K562 (cell line): ENCODE data around the gene PTRHD1. TPM values are rescaled to one million over a fixed set of nuclear protein-coding genes. Genes with fewer than 3 reads are reported as not detected.
A peak's percentile ranks its signal among the peaks of the same experiment; 100 is the strongest.

Experiments
- COPS2 ChIP-seq: fragments of 450-650 bp; conservative IDR thresholded peaks from 2 replicates; pipeline ENCODE4 v1.6.1; 2016; ENCODE audit warnings: mild to moderate bottlenecking, moderate library complexity
- E2F1 ChIP-seq: sonication (generic); formaldehyde crosslinking; IDR thresholded peaks from 2 replicates; pipeline ENCODE4 v1.8.1; 2023; ENCODE audit warnings: mild to moderate bottlenecking, missing genetic modification reagents, moderate library complexity
- ELK3 ChIP-seq: fragments of 450-650 bp; formaldehyde crosslinking; IDR thresholded peaks from 2 replicates; pipeline ENCODE4 v1.4.0; 2020; ENCODE audit warnings: mild to moderate bottlenecking
- HMGN3 ChIP-seq: IDR thresholded peaks from 2 replicates; pipeline ENCODE4 v1.6.1; 2011; ENCODE audit warnings: borderline replicate concordance, low read depth, mild to moderate bottlenecking, mixed read lengths, low read length; ENCODE audit not compliant: insufficient read length; ENCODE audit errors: extremely low read depth
- LARP7 ChIP-seq: fragments of 450-650 bp; IDR thresholded peaks from 2 replicates; pipeline ENCODE4 v1.6.1; 2016
- NKRF ChIP-seq: fragments of 450-650 bp; IDR thresholded peaks from 2 replicates; pipeline ENCODE4 v1.6.1; 2016; ENCODE audit warnings: borderline replicate concordance
- POU5F1 ChIP-seq: fragments of 150-350 bp; IDR thresholded peaks from 2 replicates; pipeline ENCODE4 v1.6.1; 2014; ENCODE audit warnings: borderline replicate concordance, low read length, low read depth, mild to moderate bottlenecking; ENCODE audit not compliant: partially characterized antibody
- SRSF7 ChIP-seq: fragments of 200-400 bp; formaldehyde crosslinking; optimal IDR thresholded peaks from 2 replicates; pipeline ENCODE3; 2017; ENCODE audit warnings: mild to moderate bottlenecking, low read depth, low read length
- XRCC4 ChIP-seq: IDR thresholded peaks from one replicate; pipeline ENCODE4 v1.6.1; 2011; ENCODE audit not compliant: insufficient read depth, insufficient read length; ENCODE audit errors: extremely low read depth
- ZNF175 ChIP-seq: fragments of 200-800 bp; sonication (Bioruptor generic); IDR thresholded peaks from 2 replicates; pipeline ENCODE4 v1.6.1; 2016; ENCODE audit warnings: low read depth, mild to moderate bottlenecking, missing genetic modification characterization, missing compliant biosample characterization
- ZNF436 ChIP-seq: fragments of 250-450, 450-650 bp; sonication (Bioruptor Pico); formaldehyde crosslinking; IDR thresholded peaks from 2 replicates; pipeline ENCODE4 v1.7.0; 2020; ENCODE audit warnings: mild to moderate bottlenecking
- polyA plus RNA-seq, 8 experiments: library from polyadenylated mRNA; depleted of rRNA in 4 of 8; stranded (reverse) in 5 of 8; unstranded in 3 of 8; fragments of >200 nt; fragmentation: Nextera tagmentation in 2 of 8; fragmentation: Illumina TruSeq in 1 of 8; extraction: Ambion mirVana in 2 of 8; extraction: Trizol in 1 of 8; gene quantifications; 2 replicates each; pipeline versions ENCODE4 v1.2.1 to v1.2.3, GENCODE V29; 2011 to 2014; ENCODE audit warnings: inconsistent platforms in 1 of 8, missing spikeins in 1 of 8
- total RNA-seq, 7 experiments: library from RNA; depleted of rRNA in 6 of 7; stranded (reverse); fragments of >200 nt in 6 of 7; fragmentation: Illumina TruSeq in 2 of 7; extraction: Trizol in 2 of 7; gene quantifications; 2 replicates each; pipeline versions ENCODE4 v1.2.1 to v1.2.3, GENCODE V29; 2011 to 2021; ENCODE audit warnings: low replicate concordance in 1 of 7
- TF ChIP-seq, protein P1 (sequence below): fragments of 250-450 bp; sonication (Bioruptor Pico); IDR thresholded peaks from 2 replicates; pipeline ENCODE4 v1.8.0; 2022; ENCODE audit warnings: inconsistent platforms
- TF ChIP-seq, protein P2 (sequence below): fragments of 250-450 bp; sonication (Bioruptor Pico); IDR thresholded peaks from 2 replicates; pipeline ENCODE4 v1.4.0; 2020; ENCODE audit warnings: borderline replicate concordance
- TF ChIP-seq, protein P3 (sequence below), 2 experiments: IDR thresholded peaks in 1 of 2; conservative IDR thresholded peaks in 1 of 2; 2 replicates each; pipeline ENCODE4 v1.6.1; 2016; ENCODE audit warnings: low read depth in 2 of 2, mild to moderate bottlenecking in 1 of 2, missing compliant biosample characterization in 1 of 2, missing genetic modification characterization in 1 of 2, moderate library complexity in 1 of 2

Gene PTRHD1
- total and polyA plus RNA-seq, 9 of the 15 experiments (the other 6 are each of a cell fraction or from before 2014, with no cell fraction given) = 15.8 to 83.2 (median 46.6) TPM

- no peak for TF ChIP-seq POU5F1
- TF ChIP-seq, protein P1, sequence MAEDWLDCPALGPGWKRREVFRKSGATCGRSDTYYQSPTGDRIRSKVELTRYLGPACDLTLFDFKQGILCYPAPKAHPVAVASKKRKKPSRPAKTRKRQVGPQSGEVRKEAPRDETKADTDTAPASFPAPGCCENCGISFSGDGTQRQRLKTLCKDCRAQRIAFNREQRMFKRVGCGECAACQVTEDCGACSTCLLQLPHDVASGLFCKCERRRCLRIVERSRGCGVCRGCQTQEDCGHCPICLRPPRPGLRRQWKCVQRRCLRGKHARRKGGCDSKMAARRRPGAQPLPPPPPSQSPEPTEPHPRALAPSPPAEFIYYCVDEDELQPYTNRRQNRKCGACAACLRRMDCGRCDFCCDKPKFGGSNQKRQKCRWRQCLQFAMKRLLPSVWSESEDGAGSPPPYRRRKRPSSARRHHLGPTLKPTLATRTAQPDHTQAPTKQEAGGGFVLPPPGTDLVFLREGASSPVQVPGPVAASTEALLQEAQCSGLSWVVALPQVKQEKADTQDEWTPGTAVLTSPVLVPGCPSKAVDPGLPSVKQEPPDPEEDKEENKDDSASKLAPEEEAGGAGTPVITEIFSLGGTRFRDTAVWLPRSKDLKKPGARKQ = no peak
- TF ChIP-seq ZNF436 (CRISPR knock-in tag) = no peak
- TF ChIP-seq HMGN3 = peak; percentile 89
- no peak for TF ChIP-seq SRSF7
- TF ChIP-seq, protein P2, sequence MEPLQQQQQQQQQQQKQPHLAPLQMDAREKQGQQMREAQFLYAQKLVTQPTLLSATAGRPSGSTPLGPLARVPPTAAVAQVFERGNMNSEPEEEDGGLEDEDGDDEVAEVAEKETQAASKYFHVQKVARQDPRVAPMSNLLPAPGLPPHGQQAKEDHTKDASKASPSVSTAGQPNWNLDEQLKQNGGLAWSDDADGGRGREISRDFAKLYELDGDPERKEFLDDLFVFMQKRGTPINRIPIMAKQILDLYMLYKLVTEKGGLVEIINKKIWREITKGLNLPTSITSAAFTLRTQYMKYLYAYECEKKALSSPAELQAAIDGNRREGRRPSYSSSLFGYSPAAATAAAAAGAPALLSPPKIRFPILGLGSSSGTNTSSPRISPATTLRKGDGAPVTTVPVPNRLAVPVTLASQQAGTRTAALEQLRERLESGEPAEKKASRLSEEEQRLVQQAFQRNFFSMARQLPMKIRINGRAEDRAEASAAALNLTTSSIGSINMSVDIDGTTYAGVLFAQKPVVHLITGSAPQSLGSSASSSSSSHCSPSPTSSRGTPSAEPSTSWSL (CRISPR knock-in tag) = no peak
- no peak for TF ChIP-seq ELK3 (CRISPR knock-in tag)
- TF ChIP-seq LARP7 = no peak
- no peak for TF ChIP-seq ZNF175 (CRISPR knock-in tag)
- TF ChIP-seq, protein P3, sequence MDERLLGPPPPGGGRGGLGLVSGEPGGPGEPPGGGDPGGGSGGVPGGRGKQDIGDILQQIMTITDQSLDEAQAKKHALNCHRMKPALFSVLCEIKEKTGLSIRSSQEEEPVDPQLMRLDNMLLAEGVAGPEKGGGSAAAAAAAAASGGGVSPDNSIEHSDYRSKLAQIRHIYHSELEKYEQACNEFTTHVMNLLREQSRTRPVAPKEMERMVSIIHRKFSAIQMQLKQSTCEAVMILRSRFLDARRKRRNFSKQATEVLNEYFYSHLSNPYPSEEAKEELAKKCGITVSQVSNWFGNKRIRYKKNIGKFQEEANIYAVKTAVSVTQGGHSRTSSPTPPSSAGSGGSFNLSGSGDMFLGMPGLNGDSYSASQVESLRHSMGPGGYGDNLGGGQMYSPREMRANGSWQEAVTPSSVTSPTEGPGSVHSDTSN (CRISPR knock-in tag; IDR thresholded peaks at IDR 0.05; ENCODE audit: low read depth) = no peak
- TF ChIP-seq, protein P3 (tag; conservative IDR thresholded peaks at IDR 0.05; ENCODE audit: low read depth) = no peak
- TF ChIP-seq E2F1 (CRISPR knock-in tag) = peak; percentile 94
- peak; percentile 86; the same call in 1 of the 2 replicates for TF ChIP-seq NKRF
- no peak for TF ChIP-seq COPS2
- TF ChIP-seq XRCC4 = no peak
Measured at GRCh38 chr2:24792874-24793760, at the start of gene PTRHD1, which contains the start of gene CENPO (continued).
